K562 (cell line): ENCODE results near the gene IGSF9. TPM values are rescaled to one million over a fixed set of nuclear protein-coding genes. Genes with fewer than 3 reads are reported as not detected.

ENCODE experiments used
- ATAC-seq: fragments of 200-7000 bp; cut with Tn5 transposase; 3 replicates; pipeline ENCODE4 v1.9.1; 2020; ENCODE audit warnings: moderate library complexity
- BruUV-seq: library from RNA; stranded (reverse); fragments of 400-500 nt; replicated peaks from 2 replicates; lab custom pipeline; 2021; lab: Mats Ljungman, UMichigan
- CTCF ChIA-PET: fragments of 300-600 bp; formaldehyde crosslinking; extraction: SDS; loops from one replicate; lab custom pipeline; 2021; ENCODE audit warnings: low intra/inter-chr PET ratio; lab: Yijun Ruan, JAX
- POLR2A ChIA-PET: fragments of 300-600, 350-650 bp; sonication (Branson Sonifier 250); formaldehyde crosslinking; extraction: SDS; loops from one replicate; lab custom pipeline; 2021; ENCODE audit warnings: antibody characterized with exemption, inconsistent platforms; lab: Yijun Ruan, JAX
- DNase-seq, 4 experiments: peaks; one replicate each; pipeline versions ENCODE4 v3.0.0 to v3.0.0-alpha.2; 2011 to 2018; ENCODE audit warnings: low spot score in 3 of 4, mixed read lengths in 3 of 4; ENCODE audit errors: extremely low read depth in 1 of 4
- FAIRE-seq: peaks from 2 replicates; lab custom pipeline; 2011; peaks lifted over from hg19 to GRCh38; lab: Jason Lieb, UNC
- H2AFZ ChIP-seq: 2 replicates; pipeline ENCODE4 v1.6.0; 2011; ENCODE audit warnings: low read depth, low read length, control low read depth, inconsistent platforms
- H3K27ac ChIP-seq: fragments of 200-600 bp; 3 replicates; pipeline ENCODE4 v1.8.0; 2011; ENCODE audit warnings: low read depth, mild to moderate bottlenecking, control low read depth, inconsistent platforms, low read length, moderate library complexity, mixed read lengths; ENCODE audit errors: extremely low read depth
- H3K27me3 ChIP-seq, 2 experiments: fragments of 300-600 bp in 1 of 2; 2 replicates in 1 of 2; 3 replicates in 1 of 2; pipeline versions ENCODE4 v1.6.0 to v1.8.0; 2011; ENCODE audit warnings: inconsistent platforms in 2 of 2, low read length in 2 of 2, mild to moderate bottlenecking in 1 of 2, mixed read lengths in 1 of 2, moderate library complexity in 1 of 2; ENCODE audit not compliant: control insufficient read depth in 2 of 2, insufficient read depth in 2 of 2
- H3K36me3 ChIP-seq: fragments of 300-600 bp; 3 replicates; pipeline ENCODE4 v1.8.0; 2011; ENCODE audit warnings: mild to moderate bottlenecking, low read length, inconsistent platforms; ENCODE audit not compliant: control insufficient read depth, insufficient read depth
- H3K4me1 ChIP-seq, 2 experiments: fragments of 200-600 bp in 1 of 2; replicated peaks in 1 of 2; 2 replicates in 1 of 2; 3 replicates in 1 of 2; pipeline versions ENCODE4 v1.5.1 to v1.8.0; 2011; ENCODE audit warnings: inconsistent platforms in 2 of 2, low read length in 2 of 2, mild to moderate bottlenecking in 1 of 2, mixed read lengths in 1 of 2, moderate library complexity in 1 of 2; ENCODE audit not compliant: control insufficient read depth in 2 of 2, insufficient read depth in 2 of 2
- H3K4me2 ChIP-seq: 2 replicates; pipeline ENCODE4 v1.6.1; 2011; ENCODE audit warnings: low read length, control low read depth, inconsistent platforms, mixed read lengths; ENCODE audit not compliant: insufficient read depth
- H3K4me3 ChIP-seq: fragments of 200-600 bp; sonication (generic), shearing (Covaris generic); 2 replicates; pipeline ENCODE4 v1.5.1; 2016; ENCODE audit warnings: control low read depth, inconsistent platforms
- H3K79me2 ChIP-seq: fragments of 200-600 bp; 3 replicates; pipeline ENCODE4 v1.8.0; 2011; ENCODE audit warnings: low read length, inconsistent platforms; ENCODE audit not compliant: control insufficient read depth, insufficient read depth
- H3K9ac ChIP-seq, 2 experiments: 2 replicates each; pipeline versions ENCODE4 v1.6.0 to v1.6.1; 2011; ENCODE audit warnings: low read depth in 2 of 2, low read length in 2 of 2, control low read depth in 1 of 2, inconsistent platforms in 1 of 2, mild to moderate bottlenecking in 1 of 2, mixed read lengths in 1 of 2; ENCODE audit not compliant: insufficient read depth in 1 of 2
- H3K9me1 ChIP-seq: one replicate; pipeline ENCODE4 v1.6.0; 2011; ENCODE audit warnings: inconsistent platforms, mild to moderate bottlenecking, low read length, moderate library complexity; ENCODE audit not compliant: control insufficient read depth, insufficient read depth
- H3K9me3 ChIP-seq: replicated peaks from 2 replicates; pipeline ENCODE4 v1.5.1; 2011; ENCODE audit warnings: low read depth, low read length, inconsistent platforms; ENCODE audit not compliant: control insufficient read depth, insufficient read depth
- H4K20me1 ChIP-seq: replicated peaks from 2 replicates; pipeline ENCODE4 v1.6.1; 2011; ENCODE audit warnings: low read length, inconsistent platforms, mixed read lengths; ENCODE audit not compliant: control insufficient read depth, insufficient read depth
- ARID2 ChIP-seq: fragments of 450-650 bp; IDR thresholded peaks from 2 replicates; pipeline ENCODE4 v1.6.1; 2017; ENCODE audit warnings: antibody characterized with exemption, mild to moderate bottlenecking
- CC2D1A ChIP-seq: fragments of 450-650 bp; IDR thresholded peaks from 2 replicates; pipeline ENCODE4 v1.6.1; 2017; ENCODE audit warnings: mild to moderate bottlenecking
- GABPB1 ChIP-seq: sonication (generic); formaldehyde crosslinking; IDR thresholded peaks from 2 replicates; pipeline ENCODE4 v1.8.0; 2022; ENCODE audit warnings: mild to moderate bottlenecking, missing genetic modification reagents
- PTBP1 ChIP-seq: fragments of 200-400 bp; formaldehyde crosslinking; IDR thresholded peaks from 2 replicates; pipeline ENCODE4 v1.6.1; 2017; ENCODE audit warnings: low read depth, low read length
- STAG1 ChIP-seq: sonication (generic); formaldehyde crosslinking; IDR thresholded peaks from 2 replicates; pipeline ENCODE4 v1.5.0; 2020; ENCODE audit warnings: missing genetic modification reagents, borderline replicate concordance
- ZMIZ1 ChIP-seq, 2 experiments: fragments of 150-350 bp in 1 of 2; IDR thresholded peaks; 2 replicates each; pipeline ENCODE4 v1.6.1; 2012 to 2016; ENCODE audit warnings: low read depth in 2 of 2, low read length in 2 of 2, mild to moderate bottlenecking in 1 of 2, moderate library complexity in 1 of 2
- WGBS: fragments of 100-300 bp; shearing (Covaris generic); methylation state at CpG from one replicate; pipeline ENCODE4 v1.1.6; 2016; ENCODE audit warnings: low coverage, mixed read lengths; ENCODE audit not compliant: insufficient coverage; ENCODE audit errors: missing lambda C conversion rate; 5-methylcytosine and 5-hydroxymethylcytosine counted together
- in situ Hi-C: fragments of 300-500 bp; cut with MboI; formaldehyde crosslinking; loops from 4 replicates; pipeline ENCODE4 v1.15.0; 2018; ENCODE audit warnings: inconsistent platforms, mixed read lengths
- intact Hi-C: fragments of 100-400 bp; cut with micrococcal nuclease; formaldehyde crosslinking; loops from 2 replicates; pipeline ENCODE4 v1.14.2; 2022
- polyA plus RNA-seq, 8 experiments: library from polyadenylated mRNA; depleted of rRNA in 4 of 8; stranded (reverse) in 5 of 8; unstranded in 3 of 8; fragments of >200 nt; fragmentation: Nextera tagmentation in 2 of 8; fragmentation: Illumina TruSeq in 1 of 8; extraction: Ambion mirVana in 2 of 8; extraction: Trizol in 1 of 8; gene quantifications; 2 replicates each; pipeline versions ENCODE4 v1.2.1 to v1.2.3, GENCODE V29; 2011 to 2014; ENCODE audit warnings: inconsistent platforms in 1 of 8, missing spikeins in 1 of 8
- total RNA-seq, 7 experiments: library from RNA; depleted of rRNA in 6 of 7; stranded (reverse); fragments of >200 nt in 6 of 7; fragmentation: Illumina TruSeq in 2 of 7; extraction: Trizol in 2 of 7; gene quantifications; 2 replicates each; pipeline versions ENCODE4 v1.2.1 to v1.2.3, GENCODE V29; 2011 to 2021; ENCODE audit warnings: low replicate concordance in 1 of 7
- TF ChIP-seq, protein P1 (sequence below): sonication (generic); formaldehyde crosslinking; IDR thresholded peaks from 2 replicates; pipeline ENCODE4 v1.8.0; 2022; ENCODE audit warnings: missing genetic modification reagents, mild to moderate bottlenecking, moderate library complexity, borderline replicate concordance
- TF ChIP-seq, protein P2 (sequence below): fragments of 450-650 bp; formaldehyde crosslinking; IDR thresholded peaks from 2 replicates; pipeline ENCODE4 v1.4.0; 2020; ENCODE audit warnings: mild to moderate bottlenecking, moderate library complexity

IGSF9 gene
- total and polyA plus RNA-seq, 9 of the 15 experiments (the other 6 are each of a cell fraction or from before 2014, with no cell fraction given) = 0.03 to 0.29 (median 0.07) TPM; not detected in 1

GRCh38 chr1:159936273-159936904 is 9.0 kb downstream of the IGSF9 start:
- CTCF ChIA-PET = interaction anchor here (0.6 to 6.5 kb wide), 4 partner anchors 70 to 262 kb away, joined by 3 to 75 read pairs (median 4); no protein-coding TSS in a partner anchor
- BruUV-seq = no TSS peak
- Histone ChIP-seq H3K4me1 (peaks cover 4 to 22% of the 10 kb centered on the region in 2 experiments; a peak in 4 of 5 replicates), H3K9me3 (no peaks in the 10 kb centered on the region), H3K4me2 (no peak overlapping the region), H3K27me3 (peaks cover 11 to 55% of the 10 kb centered on the region in 2 experiments), H3K79me2 (no peaks in the 10 kb centered on the region), H3K4me3 (no peak overlapping the region), H3K9me1 (no peaks in the 10 kb centered on the region), H4K20me1 (peaks cover 3% of the 10 kb centered on the region; the same call in 1 of the 2 replicates), H3K36me3 (no peaks in the 10 kb centered on the region), H2AFZ (no peak overlapping the region), H3K9ac (peak overlapping the region in 1 of 2 experiments; percentile 2; a peak in 1 of 4 replicates), H3K27ac (no peak overlapping the region)
- whole genome bisulfite sequencing = 18% methylated on average over 15 of the region's 16 CpGs
- ATAC-seq = peak; percentile 89
- POLR2A ChIA-PET = no interaction called here
- intact Hi-C loops (loop anchor here (1.0 to 5.0 kb wide), 3 partner anchors 70 to 146 kb away; partner anchors contain the start of gene KCNJ9), in situ Hi-C loops (loop anchor here (5.0 kb wide), 1 partner anchor 71 kb away; no protein-coding TSS in a partner anchor)
- peak; percentile 68 to 84 (median 82) for DNase-seq
- FAIRE-seq = peak; percentile 85
- peak; percentile 57 for TF ChIP-seq GABPB1
- peak; percentile 60; the same call in 1 of the 2 replicates for TF ChIP-seq ARID2
- TF ChIP-seq, protein P1, sequence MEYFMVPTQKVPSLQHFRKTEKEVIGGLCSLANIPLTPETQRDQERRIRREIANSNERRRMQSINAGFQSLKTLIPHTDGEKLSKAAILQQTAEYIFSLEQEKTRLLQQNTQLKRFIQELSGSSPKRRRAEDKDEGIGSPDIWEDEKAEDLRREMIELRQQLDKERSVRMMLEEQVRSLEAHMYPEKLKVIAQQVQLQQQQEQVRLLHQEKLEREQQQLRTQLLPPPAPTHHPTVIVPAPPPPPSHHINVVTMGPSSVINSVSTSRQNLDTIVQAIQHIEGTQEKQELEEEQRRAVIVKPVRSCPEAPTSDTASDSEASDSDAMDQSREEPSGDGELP (CRISPR knock-in tag) = peak; percentile 36; the same call in 1 of the 2 replicates
- TF ChIP-seq ZMIZ1 (IDR thresholded peaks at IDR 0.05; ENCODE audit: low read depth in 2 of 2, low read length in 2 of 2) = 0 out of 4 replicates have a peak, but pooled peaks of 1 of the 2 experiments have one; percentile 7
- TF ChIP-seq, protein P2, sequence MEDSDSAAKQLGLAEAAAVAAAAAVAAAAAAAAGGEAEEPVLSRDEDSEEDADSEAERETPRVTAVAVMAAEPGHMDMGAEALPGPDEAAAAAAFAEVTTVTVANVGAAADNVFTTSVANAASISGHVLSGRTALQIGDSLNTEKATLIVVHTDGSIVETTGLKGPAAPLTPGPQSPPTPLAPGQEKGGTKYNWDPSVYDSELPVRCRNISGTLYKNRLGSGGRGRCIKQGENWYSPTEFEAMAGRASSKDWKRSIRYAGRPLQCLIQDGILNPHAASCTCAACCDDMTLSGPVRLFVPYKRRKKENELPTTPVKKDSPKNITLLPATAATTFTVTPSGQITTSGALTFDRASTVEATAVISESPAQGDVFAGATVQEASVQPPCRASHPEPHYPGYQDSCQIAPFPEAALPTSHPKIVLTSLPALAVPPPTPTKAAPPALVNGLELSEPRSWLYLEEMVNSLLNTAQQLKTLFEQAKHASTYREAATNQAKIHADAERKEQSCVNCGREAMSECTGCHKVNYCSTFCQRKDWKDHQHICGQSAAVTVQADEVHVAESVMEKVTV (CRISPR knock-in tag) = peak; percentile 86
- TF ChIP-seq CC2D1A = 0 out of 2 replicates have a peak, but pooled peaks have one; percentile 36
- TF ChIP-seq PTBP1 = peak; percentile 98
- peak; percentile 87 for TF ChIP-seq STAG1
